Stimulated activated CD4-positive, alpha-beta T cell treated with anti-CD3 and anti-CD28 coated beads, Interleukin-1b, Interleukin-23, amount 100 ng/mL, for 1 hour (primary cell): ENCODE data around the gene OPTN.
"Not testable (repeated sequence)": the region's sequence is repeated elsewhere in the genome, so short reads cannot be mapped to it uniquely, and the experiment has no call there.

Source experiments
- DNase-seq, 2 donors: peaks; one replicate each; pipeline ENCODE4 v3.0.0-alpha.2; 2020; ENCODE audit warnings: low read depth in 2 of 2

OPTN gene

GRCh38 chr10:13099666-13100348 is at the start of gene OPTN:
OPTN (plus strand) TSS chr10:13100163; CDS start chr10:13109123, 8,960 bp downstream.
- DNase-seq = peak; percentile 46 to 51

GRCh38 chr10:13051126-13051694 is 48.8 kb upstream of the OPTN start:
- no peak for DNase-seq

- not testable (repeated sequence) for DNase-seq
Observed at GRCh38 chr10:13053208-13053607, 46.8 kb upstream of the OPTN start.

- no peak for DNase-seq
Observed at GRCh38 chr10:13053794-13054462, 46.0 kb upstream of the OPTN start.

- no peak for DNase-seq
Observed at GRCh38 chr10:13054844-13055243, 45.1 kb upstream of the OPTN start.

GRCh38 chr10:13056456-13057077 is 43.4 kb upstream of the OPTN start:
- no peak for DNase-seq

- no peak for DNase-seq
Observed at GRCh38 chr10:13062803-13063202, 37.2 kb upstream of the OPTN start.

GRCh38 chr10:13066527-13066926 is 33.4 kb upstream of the OPTN start:
- no peak for DNase-seq

GRCh38 chr10:13067431-13067830 is 32.5 kb upstream of the OPTN start:
- DNase-seq = no peak

- no peak for DNase-seq
Observed at GRCh38 chr10:13068071-13068470, 31.9 kb upstream of the OPTN start.

GRCh38 chr10:13068484-13068883 is 31.5 kb upstream of the OPTN start:
- no peak for DNase-seq

GRCh38 chr10:13072339-13072738 is 27.6 kb upstream of the OPTN start:
- no peak for DNase-seq

- no peak for DNase-seq
Observed at GRCh38 chr10:13074563-13075451, 25.2 kb upstream of the OPTN start.

- DNase-seq = no peak
Observed at GRCh38 chr10:13078912-13079775, 20.8 kb upstream of the OPTN start.

GRCh38 chr10:13079776-13080050 is 20.2 kb upstream of the OPTN start:
- no peak for DNase-seq

GRCh38 chr10:13080643-13081042 is 19.3 kb upstream of the OPTN start:
- DNase-seq = no peak

- DNase-seq = not testable (repeated sequence)
Observed at GRCh38 chr10:13083700-13084099, 16.3 kb upstream of the OPTN start.

- no peak for DNase-seq
Observed at GRCh38 chr10:13086056-13086455, 13.9 kb upstream of the OPTN start.

GRCh38 chr10:13087601-13087985 is 12.4 kb upstream of the OPTN start:
- no peak for DNase-seq

- DNase-seq = no peak
Observed at GRCh38 chr10:13087986-13088618, 11.9 kb upstream of the OPTN start.

- DNase-seq = no peak
Observed at GRCh38 chr10:13089345-13089744, 10.6 kb upstream of the OPTN start.
